Calu3 (cell line): ENCODE data around the gene KRTAP5-11. TPM values are rescaled to one million over a fixed set of nuclear protein-coding genes. Genes with fewer than 3 reads are reported as not detected.

ENCODE experiments used
- BruUV-seq: library from RNA; stranded (reverse); fragments of 400-500 nt; replicated peaks from 2 replicates; lab custom pipeline; 2021; lab: Mats Ljungman, UMichigan
- CTCF ChIA-PET: fragments of 300-600 bp; sonication (Branson Sonifier 250); formaldehyde crosslinking; loops from one replicate; lab custom pipeline; 2022; ENCODE audit warnings: antibody characterized with exemption; lab: Charles Lee
- DNase-seq: peaks from one replicate; pipeline ENCODE4 v3.0.0; 2022
- H3K27ac Mint-ChIP-seq: one replicate; pipeline ENCODE4 v1.8.0; 2022; ENCODE audit warnings: mixed read lengths; ENCODE audit not compliant: unreplicated experiment
- H3K27me3 Mint-ChIP-seq: one replicate; pipeline ENCODE4 v1.8.0; 2022; ENCODE audit warnings: mixed read lengths; ENCODE audit not compliant: unreplicated experiment
- H3K36me3 Mint-ChIP-seq: one replicate; pipeline ENCODE4 v1.8.0; 2022; ENCODE audit warnings: mild to moderate bottlenecking, moderate library complexity, mixed read lengths; ENCODE audit not compliant: insufficient read depth, unreplicated experiment
- H3K4me1 Mint-ChIP-seq: one replicate; pipeline ENCODE4 v1.8.0; 2022; ENCODE audit warnings: mild to moderate bottlenecking, low read depth, mixed read lengths; ENCODE audit not compliant: unreplicated experiment
- H3K4me3 Mint-ChIP-seq: one replicate; pipeline ENCODE4 v1.8.0; 2022; ENCODE audit warnings: mild to moderate bottlenecking, low read depth, moderate library complexity, mixed read lengths; ENCODE audit not compliant: unreplicated experiment
- H3K9me3 Mint-ChIP-seq: one replicate; pipeline ENCODE4 v1.8.0; 2022; ENCODE audit warnings: low read depth, mixed read lengths; ENCODE audit not compliant: unreplicated experiment
- CTCF ChIP-seq: fragments of 200-600 bp; IDR thresholded peaks from one replicate; pipeline ENCODE4 v1.8.0; 2022; ENCODE audit warnings: antibody characterized with exemption; ENCODE audit not compliant: unreplicated experiment
- intact Hi-C: fragments of 100-400 bp; cut with micrococcal nuclease; formaldehyde crosslinking; loops from one replicate; pipeline ENCODE4 v1.10.0; 2022; ENCODE audit not compliant: unreplicated experiment
- total RNA-seq: library from RNA; stranded (reverse); gene quantifications from 2 replicates; pipeline ENCODE4 v1.2.3, GENCODE V29; 2022

Gene KRTAP5-11
- total RNA-seq, 1 experiment from 2014 or later, result not detected

- Mint-ChIP-seq H3K36me3 (no peaks in the 10 kb centered on the region), H3K4me3 (no peak overlapping the region), H3K27me3 (peaks cover 18% of the 10 kb centered on the region), H3K9me3 (no peaks in the 10 kb centered on the region), H3K4me1 (no peaks in the 10 kb centered on the region), H3K27ac (no peak overlapping the region)
- no peak for DNase-seq
- BruUV-seq, result no TSS peak
- intact Hi-C loops, result no loop called here
- TF ChIP-seq CTCF, result no peak
- CTCF ChIA-PET, result interaction anchor here (0.9 kb wide), 1 partner anchor 10 kb away, joined by 3 read pairs; no protein-coding TSS in a partner anchor
Observed at GRCh38 chr11:71532036-71532610, 50.6 kb downstream of the KRTAP5-11 start.

Other genes starting within 250 kb of the KRTAP5-11 start
- gene DHCR7, start 134.5 kb downstream of the KRTAP5-11 start, total RNA-seq, result 185 and 211 TPM in 2 replicates
- gene NADSYN1, start 129.7 kb downstream of the KRTAP5-11 start, total RNA-seq, result 79.7 and 91.1 TPM in 2 replicates
- not detected in 2 replicates for gene KRTAP5-7, start 55.6 kb downstream of the KRTAP5-11 start, total RNA-seq
- gene KRTAP5-8, start 44.9 kb downstream of the KRTAP5-11 start, total RNA-seq, result not detected in 2 replicates
- 0.56 TPM in 1 of 2 replicates, not detected in the other for gene KRTAP5-9, start 34.5 kb downstream of the KRTAP5-11 start, total RNA-seq
- gene KRTAP5-10, start 17.3 kb downstream of the KRTAP5-11 start, total RNA-seq, result not detected in 2 replicates